Karpas-422 (cell line): ENCODE results near the gene B4GALNT4. TPM values are rescaled to one million over a fixed set of nuclear protein-coding genes. Genes with fewer than 3 reads are reported as not detected.
A peak's percentile ranks its signal among the peaks of the same experiment; 100 is the strongest.
"Not testable (repeated sequence)": the region's sequence is repeated elsewhere in the genome, so short reads cannot be mapped to it uniquely, and the experiment has no call there.

Experiments
- DNase-seq: peaks from one replicate; pipeline ENCODE4 v3.0.0-alpha.2; 2015
- H2AFZ ChIP-seq: fragments of 200-600 bp; sonication (generic); 2 replicates; pipeline ENCODE4 v1.6.1; 2014; ENCODE audit warnings: antibody characterized with exemption, low read length, mixed read lengths
- H3K27ac ChIP-seq: fragments of 200-600 bp; sonication (generic); 2 replicates; pipeline ENCODE4 v1.5.1; 2014; ENCODE audit warnings: mild to moderate bottlenecking, low read length, moderate library complexity
- H3K27me3 ChIP-seq: fragments of 200-600 bp; sonication (generic); 2 replicates; pipeline ENCODE4 v1.6.1; 2014; ENCODE audit warnings: low read length, mixed read lengths
- H3K36me3 ChIP-seq: fragments of 200-600 bp; sonication (generic); 2 replicates; pipeline ENCODE4 v1.6.1; 2014; ENCODE audit warnings: low read length, mixed read lengths; ENCODE audit not compliant: insufficient read depth
- H3K4me1 ChIP-seq: fragments of 200-600 bp; sonication (generic); 2 replicates; pipeline ENCODE4 v1.6.1; 2014; ENCODE audit warnings: mild to moderate bottlenecking, low read length, mixed read lengths
- H3K4me2 ChIP-seq: fragments of 200-600 bp; sonication (generic); 2 replicates; pipeline ENCODE4 v1.6.1; 2014; ENCODE audit warnings: low read length, low read depth, mild to moderate bottlenecking; ENCODE audit not compliant: poor library complexity, severe bottlenecking
- H3K4me3 ChIP-seq: fragments of 200-600 bp; sonication (generic); 2 replicates; pipeline ENCODE4 v1.5.1; 2014; ENCODE audit warnings: mild to moderate bottlenecking, antibody characterized with exemption, low read length, mixed read lengths
- H3K79me2 ChIP-seq: fragments of 200-600 bp; sonication (generic); 2 replicates; pipeline ENCODE4 v1.6.1; 2014; ENCODE audit warnings: mild to moderate bottlenecking, low read length, mixed read lengths
- H3K9ac ChIP-seq: fragments of 200-600 bp; sonication (generic); 2 replicates; pipeline ENCODE4 v1.6.0; 2014; ENCODE audit warnings: low read length
- H3K9me2 ChIP-seq: fragments of 200-600 bp; sonication (generic), shearing (Covaris generic); replicated peaks from 2 replicates; pipeline ENCODE4 v1.6.0; 2014; ENCODE audit warnings: mild to moderate bottlenecking, low read length, moderate library complexity; ENCODE audit not compliant: insufficient read depth
- H3K9me3 ChIP-seq: fragments of 300-700, 200-600 bp; sonication (generic); 2 replicates; pipeline ENCODE4 v1.6.1; 2014; ENCODE audit warnings: low read length, mixed read lengths
- H4K20me1 ChIP-seq: fragments of 200-600 bp; sonication (generic); 2 replicates; pipeline ENCODE4 v1.6.1; 2014; ENCODE audit warnings: mild to moderate bottlenecking, antibody characterized with exemption, low read length, low read depth; ENCODE audit not compliant: insufficient read depth
- total RNA-seq: library from RNA; depleted of rRNA; stranded (reverse); fragments of >200 nt; shearing (Covaris generic); gene quantifications from 2 replicates; pipeline ENCODE4 v1.2.3, GENCODE V29; 2014; ENCODE audit warnings: low replicate concordance

The B4GALNT4 gene
- total RNA-seq, 1 experiment from 2014 or later: not detected

GRCh38 chr11:395866-396265, 26.6 kb downstream of the B4GALNT4 start:
- H3K9me3 ChIP-seq: peaks cover 3% of the 10 kb centered on the region; the same call in 1 of the 2 replicates
- no peak overlapping the region for H3K4me3 ChIP-seq
- no peak overlapping the region for H3K9ac ChIP-seq
- H3K4me1 ChIP-seq: peaks cover 4% of the 10 kb centered on the region; the same call in 1 of the 2 replicates
- no peak overlapping the region for H2AFZ ChIP-seq
- H3K27me3 ChIP-seq: no peaks in the 10 kb centered on the region
- H4K20me1 ChIP-seq: no peaks in the 10 kb centered on the region
- H3K79me2 ChIP-seq: no peaks in the 10 kb centered on the region
- no peak for DNase-seq
- H3K9me2 ChIP-seq: no peaks in the 10 kb centered on the region
- H3K36me3 ChIP-seq: no peaks in the 10 kb centered on the region
- H3K27ac ChIP-seq: no peak overlapping the region
- H3K4me2 ChIP-seq: no peak overlapping the region

- DNase-seq: peak; percentile 56
- Histone ChIP-seq H3K9ac (peak overlapping the region; percentile 45), H3K79me2 (no peaks in the 10 kb centered on the region), H3K9me3 (peaks cover 3% of the 10 kb centered on the region; the same call in 1 of the 2 replicates), H4K20me1 (no peaks in the 10 kb centered on the region), H3K27ac (no peak overlapping the region), H3K36me3 (no peaks in the 10 kb centered on the region), H3K4me3 (peak overlapping the region; percentile 53), H3K9me2 (no peaks in the 10 kb centered on the region), H3K4me2 (peak overlapping the region; percentile 56), H3K27me3 (no peaks in the 10 kb centered on the region), H3K4me1 (peaks cover 4% of the 10 kb centered on the region; the same call in 1 of the 2 replicates), H2AFZ (no peak overlapping the region)
Measured at GRCh38 chr11:396511-396947, 27.2 kb downstream of the B4GALNT4 start.

GRCh38 chr11:396948-397548, 27.7 kb downstream of the B4GALNT4 start:
- Histone ChIP-seq H3K27ac (no peak overlapping the region), H3K36me3 (no peaks in the 10 kb centered on the region), H4K20me1 (no peaks in the 10 kb centered on the region), H3K9me2 (no peaks in the 10 kb centered on the region), H3K4me1 (peaks cover 4% of the 10 kb centered on the region; the same call in 1 of the 2 replicates), H3K4me2 (peak overlapping the region; percentile 56), H2AFZ (no peak overlapping the region), H3K4me3 (peak overlapping the region; percentile 53), H3K9ac (peak overlapping the region; percentile 45), H3K27me3 (no peaks in the 10 kb centered on the region), H3K9me3 (peaks cover 3% of the 10 kb centered on the region; the same call in 1 of the 2 replicates), H3K79me2 (no peaks in the 10 kb centered on the region)
- peak; percentile 79 for DNase-seq

GRCh38 chr11:398826-399225, 29.5 kb downstream of the B4GALNT4 start:
- no peak overlapping the region for H3K9ac ChIP-seq
- no peak for DNase-seq
- peaks cover 3% of the 10 kb centered on the region; the same call in 1 of the 2 replicates for H3K9me3 ChIP-seq
- H3K9me2 ChIP-seq: no peaks in the 10 kb centered on the region
- H3K27me3 ChIP-seq: no peaks in the 10 kb centered on the region
- H2AFZ ChIP-seq: no peak overlapping the region
- H4K20me1 ChIP-seq: no peaks in the 10 kb centered on the region
- H3K27ac ChIP-seq: no peak overlapping the region
- H3K36me3 ChIP-seq: no peaks in the 10 kb centered on the region
- no peaks in the 10 kb centered on the region for H3K79me2 ChIP-seq
- no peak overlapping the region for H3K4me3 ChIP-seq
- H3K4me2 ChIP-seq: no peak overlapping the region
- peaks cover 4% of the 10 kb centered on the region; the same call in 1 of the 2 replicates for H3K4me1 ChIP-seq

- H3K27ac ChIP-seq: no peak overlapping the region
- H3K9ac ChIP-seq: no peak overlapping the region
- peaks cover 3% of the 10 kb centered on the region; the same call in 1 of the 2 replicates for H3K9me3 ChIP-seq
- H2AFZ ChIP-seq: no peak overlapping the region
- no peaks in the 10 kb centered on the region for H3K27me3 ChIP-seq
- H4K20me1 ChIP-seq: no peaks in the 10 kb centered on the region
- H3K4me1 ChIP-seq: peaks cover 4% of the 10 kb centered on the region; the same call in 1 of the 2 replicates
- no peak overlapping the region for H3K4me3 ChIP-seq
- H3K4me2 ChIP-seq: no peak overlapping the region
- no peaks in the 10 kb centered on the region for H3K36me3 ChIP-seq
- H3K9me2 ChIP-seq: no peaks in the 10 kb centered on the region
- no peak for DNase-seq
- H3K79me2 ChIP-seq: no peaks in the 10 kb centered on the region
Measured at GRCh38 chr11:399731-400211, 30.5 kb downstream of the B4GALNT4 start.

DNA sequence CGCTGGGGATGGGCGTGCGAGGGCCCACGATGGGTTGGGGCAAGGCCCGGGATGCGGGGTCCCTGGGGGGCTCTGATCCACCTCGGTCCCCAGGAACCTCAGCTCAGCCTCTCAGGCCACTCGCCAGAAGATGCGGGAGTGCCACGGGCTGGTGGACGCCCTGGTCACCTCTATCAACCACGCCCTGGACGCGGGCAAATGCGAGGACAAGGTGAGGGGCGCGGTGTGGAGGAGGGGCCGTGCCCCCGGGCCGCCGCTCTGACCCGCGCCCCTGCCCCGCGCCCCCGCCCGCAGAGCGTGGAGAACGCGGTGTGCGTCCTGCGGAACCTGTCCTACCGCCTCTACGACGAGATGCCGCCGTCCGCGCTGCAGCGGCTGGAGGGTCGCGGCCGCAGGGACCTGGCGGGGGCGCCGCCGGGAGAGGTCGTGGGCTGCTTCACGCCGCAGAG, 31.0 kb downstream of the B4GALNT4 start:
- H2AFZ ChIP-seq: no peak overlapping the region
- no peaks in the 10 kb centered on the region for H3K27me3 ChIP-seq
- no peaks in the 10 kb centered on the region for H4K20me1 ChIP-seq
- no peak overlapping the region for H3K27ac ChIP-seq
- no peaks in the 10 kb centered on the region for H3K79me2 ChIP-seq
- H3K4me1 ChIP-seq: peaks cover 4% of the 10 kb centered on the region; the same call in 1 of the 2 replicates
- H3K36me3 ChIP-seq: no peaks in the 10 kb centered on the region
- no peak overlapping the region for H3K4me2 ChIP-seq
- peaks cover 3% of the 10 kb centered on the region; the same call in 1 of the 2 replicates for H3K9me3 ChIP-seq
- no peaks in the 10 kb centered on the region for H3K9me2 ChIP-seq
- no peak overlapping the region for H3K4me3 ChIP-seq
- no peak for DNase-seq
- H3K9ac ChIP-seq: no peak overlapping the region

DNA sequence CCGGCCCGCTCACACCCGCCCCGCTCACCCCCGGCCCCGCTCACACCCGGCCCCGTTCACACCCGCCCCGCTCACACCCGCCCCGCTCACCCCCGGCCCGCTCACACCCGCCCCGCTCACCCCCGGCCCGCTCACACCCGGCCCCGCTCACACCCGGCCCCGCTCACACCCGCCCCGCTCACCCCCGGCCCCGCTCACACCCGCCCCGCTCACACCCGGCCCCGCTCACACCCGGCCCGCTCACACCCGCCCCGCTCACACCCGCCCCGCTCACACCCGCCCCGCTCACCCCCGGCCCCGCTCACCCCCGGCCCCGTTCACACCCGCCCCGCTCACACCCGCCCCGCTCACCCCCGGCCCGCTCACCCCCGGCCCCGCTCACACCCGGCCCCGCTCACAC, 31.9 kb downstream of the B4GALNT4 start:
- DNase-seq, H3K36me3 ChIP-seq, H3K4me2 ChIP-seq, H3K9me3 ChIP-seq, H3K27me3 ChIP-seq, H3K9ac ChIP-seq, H2AFZ ChIP-seq, H3K4me3 ChIP-seq, H3K79me2 ChIP-seq, H3K27ac ChIP-seq, H3K9me2 ChIP-seq, H4K20me1 ChIP-seq, H3K4me1 ChIP-seq: not testable (repeated sequence)

- Histone ChIP-seq H3K36me3 (no peaks in the 10 kb centered on the region), H3K27me3 (no peaks in the 10 kb centered on the region), H4K20me1 (no peaks in the 10 kb centered on the region), H3K27ac (no peak overlapping the region), H3K4me1 (peaks cover 7% of the 10 kb centered on the region), H3K4me2 (no peak overlapping the region), H3K79me2 (no peaks in the 10 kb centered on the region), H3K9ac (no peak overlapping the region), H2AFZ (no peak overlapping the region), H3K9me3 (peaks cover 3% of the 10 kb centered on the region; the same call in 1 of the 2 replicates), H3K4me3 (no peak overlapping the region), H3K9me2 (no peaks in the 10 kb centered on the region)
- DNase-seq: no peak
Measured at GRCh38 chr11:403021-403760, 33.9 kb downstream of the B4GALNT4 start.
